GM23338 (cell line): ENCODE measurements around the gene LYPLAL1. TPM values are rescaled to one million over a fixed set of nuclear protein-coding genes. Genes with fewer than 3 reads are reported as not detected.

Source experiments
- ATAC-seq: fragments of 200-7000 bp; cut with Tn5 transposase; 3 replicates; pipeline ENCODE4 v1.9.1; 2020
- DNase-seq: peaks from one replicate; pipeline ENCODE4 v3.0.0-alpha.2; 2015; ENCODE audit warnings: low spot score
- H2AFZ ChIP-seq: fragments of 200-600 bp; sonication (generic); 2 replicates; pipeline ENCODE4 v1.8.0; 2016; ENCODE audit warnings: antibody characterized with exemption, mild to moderate bottlenecking, moderate library complexity
- H3F3A ChIP-seq: fragments of 200-600 bp; sonication (generic); replicated peaks from 2 replicates; pipeline ENCODE4 v1.8.0; 2017; ENCODE audit warnings: antibody characterized with exemption, mixed run types, low read depth
- H3K27ac ChIP-seq: fragments of 200-600 bp; sonication (generic); 2 replicates; pipeline ENCODE4 v1.6.1; 2016; ENCODE audit warnings: low read depth
- H3K27me3 ChIP-seq: fragments of 200-600 bp; sonication (generic); 2 replicates; pipeline ENCODE4 v1.8.0; 2016; ENCODE audit warnings: mild to moderate bottlenecking, mixed run types, moderate library complexity; ENCODE audit not compliant: insufficient read depth
- H3K36me3 ChIP-seq: fragments of 200-600 bp; sonication (generic); 2 replicates; pipeline ENCODE4 v1.8.0; 2016; ENCODE audit warnings: mild to moderate bottlenecking; ENCODE audit not compliant: insufficient read depth
- H3K4me1 ChIP-seq: fragments of 200-600 bp; sonication (generic); 2 replicates; pipeline ENCODE4 v1.8.0; 2016; ENCODE audit warnings: mild to moderate bottlenecking, moderate library complexity; ENCODE audit not compliant: insufficient read depth
- H3K4me2 ChIP-seq: fragments of 200-600 bp; sonication (generic); 2 replicates; pipeline ENCODE4 v1.7.1; 2017; ENCODE audit warnings: mixed run types
- H3K4me3 ChIP-seq: fragments of 200-600 bp; sonication (generic); 2 replicates; pipeline ENCODE4 v1.6.1; 2016; ENCODE audit warnings: mixed run types
- H3K79me2 ChIP-seq: fragments of 200-600 bp; sonication (generic); replicated peaks from 2 replicates; pipeline ENCODE4 v1.8.0; 2017; ENCODE audit warnings: mild to moderate bottlenecking; ENCODE audit not compliant: insufficient read depth
- H3K9me2 ChIP-seq: fragments of 200-600 bp; sonication (generic); 2 replicates; pipeline ENCODE4 v1.8.0; 2017; ENCODE audit not compliant: insufficient read depth
- H4K20me1 ChIP-seq: fragments of 200-600 bp; sonication (generic); replicated peaks from 2 replicates; pipeline ENCODE4 v1.8.0; 2017; ENCODE audit warnings: mild to moderate bottlenecking; ENCODE audit not compliant: insufficient read depth
- H3K27ac Mint-ChIP-seq: 2 replicates; pipeline ENCODE4 v1.8.0; 2020; ENCODE audit warnings: inconsistent platforms, mild to moderate bottlenecking, moderate library complexity, mixed read lengths
- H3K27me3 Mint-ChIP-seq: 3 replicates; pipeline ENCODE4 v1.8.0; 2022; ENCODE audit warnings: low read depth, mild to moderate bottlenecking, moderate library complexity, mixed read lengths, inconsistent platforms; ENCODE audit not compliant: insufficient read depth, poor library complexity
- H3K36me3 Mint-ChIP-seq: 3 replicates; pipeline ENCODE4 v1.8.0; 2021; ENCODE audit warnings: low read depth, mild to moderate bottlenecking, inconsistent platforms, moderate library complexity, mixed read lengths
- H3K4me1 Mint-ChIP-seq: 3 replicates; pipeline ENCODE4 v1.8.0; 2020; ENCODE audit warnings: mild to moderate bottlenecking, inconsistent platforms, mixed read lengths
- H3K4me3 Mint-ChIP-seq: 3 replicates; pipeline ENCODE4 v1.8.0; 2021; ENCODE audit warnings: moderate library complexity, mild to moderate bottlenecking, inconsistent platforms, mixed read lengths
- H3K9me3 Mint-ChIP-seq: 3 replicates; pipeline ENCODE4 v1.8.0; 2020; ENCODE audit warnings: moderate library complexity, mild to moderate bottlenecking, inconsistent platforms, mixed read lengths
- CREB1 ChIP-seq: fragments of 250-450 bp; sonication (Bioruptor Pico); IDR thresholded peaks from 2 replicates; pipeline ENCODE4 v1.5.0; 2020; ENCODE audit warnings: low read depth, mild to moderate bottlenecking, moderate library complexity
- EZH2 ChIP-seq: fragments of 200-600 bp; sonication (generic); IDR thresholded peaks from one replicate; pipeline ENCODE4 v1.8.0; 2017; ENCODE audit warnings: antibody characterized with exemption, mild to moderate bottlenecking, low read depth; ENCODE audit not compliant: unreplicated experiment
- JUNB ChIP-seq: IDR thresholded peaks from one replicate; pipeline ENCODE4 v1.6.1; 2016; ENCODE audit warnings: antibody characterized with exemption; ENCODE audit not compliant: unreplicated experiment
- NANOG ChIP-seq: IDR thresholded peaks from 2 replicates; pipeline ENCODE4 v1.6.1; 2016; ENCODE audit warnings: antibody characterized with exemption, borderline replicate concordance
- POLR2AphosphoS5 ChIP-seq: IDR thresholded peaks from 2 replicates; pipeline ENCODE4 v1.6.1; 2016; ENCODE audit warnings: antibody characterized with exemption, low read depth
- STAT1 ChIP-seq: IDR thresholded peaks from one replicate; pipeline ENCODE4 v1.6.1; 2016; ENCODE audit warnings: antibody characterized with exemption; ENCODE audit not compliant: unreplicated experiment
- ZNF114 ChIP-seq: fragments of 250-450 bp; sonication (Bioruptor Pico); IDR thresholded peaks from 2 replicates; pipeline ENCODE4 v1.5.0; 2020; ENCODE audit warnings: mild to moderate bottlenecking, moderate library complexity
- polyA plus RNA-seq: library from polyadenylated mRNA; unstranded; fragments of >200 nt; fragmentation: Nextera tagmentation; extraction: Ambion mirVana; gene quantifications from 2 replicates; pipeline ENCODE4 v1.2.1, GENCODE V29; 2016
- total RNA-seq: library from RNA; depleted of rRNA; stranded (reverse); fragments of >200 nt; shearing (Covaris generic); gene quantifications from 2 replicates; pipeline ENCODE4 v1.2.3, GENCODE V29; 2014
- TF ChIP-seq, protein P1 (sequence below): IDR thresholded peaks from one replicate; pipeline ENCODE4 v1.6.1; 2018; ENCODE audit warnings: antibody characterized with exemption; ENCODE audit not compliant: unreplicated experiment
- TF ChIP-seq, protein P2 (sequence below): fragments of 250-450 bp; sonication (Bioruptor Pico); IDR thresholded peaks from 2 replicates; pipeline ENCODE4 v1.5.0; 2020; ENCODE audit warnings: mild to moderate bottlenecking, moderate library complexity

The LYPLAL1 gene
- total and polyA plus RNA-seq, 2 experiments from 2014 or later = 9.9 to 60.2 TPM

DNA sequence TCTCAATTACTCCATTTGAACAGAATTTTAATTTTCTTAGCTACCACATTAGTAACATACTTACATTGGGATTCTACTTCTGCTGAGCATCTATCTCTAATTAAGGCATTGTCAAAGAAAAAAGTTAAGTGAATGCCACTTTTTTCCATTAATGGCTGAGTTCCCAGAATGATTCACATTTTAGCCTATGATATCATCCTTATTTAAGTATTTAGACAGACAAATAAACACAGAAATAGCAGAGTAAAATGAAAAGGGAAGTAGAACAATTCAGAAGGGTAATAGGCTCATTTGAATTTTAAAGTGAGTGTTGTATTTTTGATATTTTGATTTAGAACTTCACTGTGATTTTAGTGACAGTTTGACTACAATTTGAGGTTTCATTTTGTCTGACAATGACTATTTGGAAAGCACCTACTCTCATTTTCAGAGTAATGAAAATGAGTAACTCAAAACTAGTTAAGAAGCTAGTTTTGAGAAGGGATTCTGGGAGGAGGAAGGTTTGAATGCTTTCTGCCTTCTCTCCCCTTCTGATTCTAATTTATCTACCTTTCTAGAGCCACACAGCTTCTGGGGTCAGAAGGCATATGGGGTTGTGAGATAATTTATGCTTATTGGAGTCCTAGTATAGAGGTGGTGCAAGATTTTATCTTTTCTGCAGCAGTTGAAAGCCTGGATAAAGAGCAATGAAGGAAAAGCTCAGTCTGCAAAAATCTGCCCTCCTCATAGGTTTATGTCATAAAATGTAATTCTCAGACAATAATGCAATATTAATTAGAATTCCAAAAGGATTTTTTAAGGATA is 15.5 kb downstream of the LYPLAL1 start:
- H2AFZ ChIP-seq = no peak overlapping the region
- Mint-ChIP-seq H3K27me3 (no peaks in the 10 kb centered on the region), H3K36me3 (no peaks in the 10 kb centered on the region), H3K9me3 (no peaks in the 10 kb centered on the region), H3K4me1 (peaks cover 16% of the 10 kb centered on the region; the same call in 2 of the 3 replicates), H3K27ac (peak overlapping the region; percentile 55; the same call in 1 of the 2 replicates), H3K4me3 (no peak overlapping the region)
- H3F3A ChIP-seq = no peaks in the 10 kb centered on the region
- TF ChIP-seq NANOG (no peak), EZH2 (no peak)
- H3K4me3 ChIP-seq = no peak overlapping the region
- H3K4me2 ChIP-seq = no peak overlapping the region
- H4K20me1 ChIP-seq = no peaks in the 10 kb centered on the region
- peaks cover 22% of the 10 kb centered on the region for H3K79me2 ChIP-seq
- DNase-seq = no peak
- no peaks in the 10 kb centered on the region for H3K9me2 ChIP-seq
- H3K27me3 ChIP-seq = no peaks in the 10 kb centered on the region
- ATAC-seq = no peak
- H3K4me1 ChIP-seq = peaks cover 7% of the 10 kb centered on the region; the same call in 1 of the 2 replicates
- H3K27ac ChIP-seq = no peak overlapping the region
- no peaks in the 10 kb centered on the region for H3K36me3 ChIP-seq

DNA sequence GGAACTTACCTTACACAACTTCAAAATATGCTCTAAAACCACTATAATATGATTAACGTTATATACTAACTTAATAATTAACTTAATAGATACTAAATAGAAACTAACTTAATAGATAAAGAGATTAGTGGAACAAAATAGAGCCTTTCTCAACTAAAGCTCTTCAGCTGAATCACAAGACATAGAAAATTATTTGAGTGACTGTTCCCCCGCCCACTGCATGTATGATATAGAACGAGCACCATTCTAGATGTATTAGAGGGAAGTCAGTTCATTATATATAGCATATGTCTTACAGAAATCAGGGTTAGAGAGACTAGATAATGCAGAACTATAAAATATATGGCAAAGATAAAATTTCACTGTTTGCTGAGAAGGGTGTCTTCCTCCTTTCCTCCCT is 16.3 kb downstream of the LYPLAL1 start:
- no peaks in the 10 kb centered on the region for H3K27me3 ChIP-seq
- H3K9me2 ChIP-seq = no peaks in the 10 kb centered on the region
- H3K4me3 Mint-ChIP-seq = no peak overlapping the region
- H3K4me1 ChIP-seq = 0 out of 2 replicates have a peak, but pooled peaks cover 7% of the 10 kb centered on the region
- no peak overlapping the region for H3K27ac ChIP-seq
- no peak overlapping the region for H3K27ac Mint-ChIP-seq
- no peak overlapping the region for H2AFZ ChIP-seq
- no peaks in the 10 kb centered on the region for H4K20me1 ChIP-seq
- TF ChIP-seq POLR2AphosphoS5 (no peak), ZNF114 (CRISPR knock-in tag) (no peak), CREB1 (CRISPR knock-in tag) (no peak), EZH2 (no peak), JUNB (no peak), STAT1 (no peak)
- TF ChIP-seq, protein P1, sequence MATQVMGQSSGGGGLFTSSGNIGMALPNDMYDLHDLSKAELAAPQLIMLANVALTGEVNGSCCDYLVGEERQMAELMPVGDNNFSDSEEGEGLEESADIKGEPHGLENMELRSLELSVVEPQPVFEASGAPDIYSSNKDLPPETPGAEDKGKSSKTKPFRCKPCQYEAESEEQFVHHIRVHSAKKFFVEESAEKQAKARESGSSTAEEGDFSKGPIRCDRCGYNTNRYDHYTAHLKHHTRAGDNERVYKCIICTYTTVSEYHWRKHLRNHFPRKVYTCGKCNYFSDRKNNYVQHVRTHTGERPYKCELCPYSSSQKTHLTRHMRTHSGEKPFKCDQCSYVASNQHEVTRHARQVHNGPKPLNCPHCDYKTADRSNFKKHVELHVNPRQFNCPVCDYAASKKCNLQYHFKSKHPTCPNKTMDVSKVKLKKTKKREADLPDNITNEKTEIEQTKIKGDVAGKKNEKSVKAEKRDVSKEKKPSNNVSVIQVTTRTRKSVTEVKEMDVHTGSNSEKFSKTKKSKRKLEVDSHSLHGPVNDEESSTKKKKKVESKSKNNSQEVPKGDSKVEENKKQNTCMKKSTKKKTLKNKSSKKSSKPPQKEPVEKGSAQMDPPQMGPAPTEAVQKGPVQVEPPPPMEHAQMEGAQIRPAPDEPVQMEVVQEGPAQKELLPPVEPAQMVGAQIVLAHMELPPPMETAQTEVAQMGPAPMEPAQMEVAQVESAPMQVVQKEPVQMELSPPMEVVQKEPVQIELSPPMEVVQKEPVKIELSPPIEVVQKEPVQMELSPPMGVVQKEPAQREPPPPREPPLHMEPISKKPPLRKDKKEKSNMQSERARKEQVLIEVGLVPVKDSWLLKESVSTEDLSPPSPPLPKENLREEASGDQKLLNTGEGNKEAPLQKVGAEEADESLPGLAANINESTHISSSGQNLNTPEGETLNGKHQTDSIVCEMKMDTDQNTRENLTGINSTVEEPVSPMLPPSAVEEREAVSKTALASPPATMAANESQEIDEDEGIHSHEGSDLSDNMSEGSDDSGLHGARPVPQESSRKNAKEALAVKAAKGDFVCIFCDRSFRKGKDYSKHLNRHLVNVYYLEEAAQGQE = no peak
- TF ChIP-seq, protein P2, sequence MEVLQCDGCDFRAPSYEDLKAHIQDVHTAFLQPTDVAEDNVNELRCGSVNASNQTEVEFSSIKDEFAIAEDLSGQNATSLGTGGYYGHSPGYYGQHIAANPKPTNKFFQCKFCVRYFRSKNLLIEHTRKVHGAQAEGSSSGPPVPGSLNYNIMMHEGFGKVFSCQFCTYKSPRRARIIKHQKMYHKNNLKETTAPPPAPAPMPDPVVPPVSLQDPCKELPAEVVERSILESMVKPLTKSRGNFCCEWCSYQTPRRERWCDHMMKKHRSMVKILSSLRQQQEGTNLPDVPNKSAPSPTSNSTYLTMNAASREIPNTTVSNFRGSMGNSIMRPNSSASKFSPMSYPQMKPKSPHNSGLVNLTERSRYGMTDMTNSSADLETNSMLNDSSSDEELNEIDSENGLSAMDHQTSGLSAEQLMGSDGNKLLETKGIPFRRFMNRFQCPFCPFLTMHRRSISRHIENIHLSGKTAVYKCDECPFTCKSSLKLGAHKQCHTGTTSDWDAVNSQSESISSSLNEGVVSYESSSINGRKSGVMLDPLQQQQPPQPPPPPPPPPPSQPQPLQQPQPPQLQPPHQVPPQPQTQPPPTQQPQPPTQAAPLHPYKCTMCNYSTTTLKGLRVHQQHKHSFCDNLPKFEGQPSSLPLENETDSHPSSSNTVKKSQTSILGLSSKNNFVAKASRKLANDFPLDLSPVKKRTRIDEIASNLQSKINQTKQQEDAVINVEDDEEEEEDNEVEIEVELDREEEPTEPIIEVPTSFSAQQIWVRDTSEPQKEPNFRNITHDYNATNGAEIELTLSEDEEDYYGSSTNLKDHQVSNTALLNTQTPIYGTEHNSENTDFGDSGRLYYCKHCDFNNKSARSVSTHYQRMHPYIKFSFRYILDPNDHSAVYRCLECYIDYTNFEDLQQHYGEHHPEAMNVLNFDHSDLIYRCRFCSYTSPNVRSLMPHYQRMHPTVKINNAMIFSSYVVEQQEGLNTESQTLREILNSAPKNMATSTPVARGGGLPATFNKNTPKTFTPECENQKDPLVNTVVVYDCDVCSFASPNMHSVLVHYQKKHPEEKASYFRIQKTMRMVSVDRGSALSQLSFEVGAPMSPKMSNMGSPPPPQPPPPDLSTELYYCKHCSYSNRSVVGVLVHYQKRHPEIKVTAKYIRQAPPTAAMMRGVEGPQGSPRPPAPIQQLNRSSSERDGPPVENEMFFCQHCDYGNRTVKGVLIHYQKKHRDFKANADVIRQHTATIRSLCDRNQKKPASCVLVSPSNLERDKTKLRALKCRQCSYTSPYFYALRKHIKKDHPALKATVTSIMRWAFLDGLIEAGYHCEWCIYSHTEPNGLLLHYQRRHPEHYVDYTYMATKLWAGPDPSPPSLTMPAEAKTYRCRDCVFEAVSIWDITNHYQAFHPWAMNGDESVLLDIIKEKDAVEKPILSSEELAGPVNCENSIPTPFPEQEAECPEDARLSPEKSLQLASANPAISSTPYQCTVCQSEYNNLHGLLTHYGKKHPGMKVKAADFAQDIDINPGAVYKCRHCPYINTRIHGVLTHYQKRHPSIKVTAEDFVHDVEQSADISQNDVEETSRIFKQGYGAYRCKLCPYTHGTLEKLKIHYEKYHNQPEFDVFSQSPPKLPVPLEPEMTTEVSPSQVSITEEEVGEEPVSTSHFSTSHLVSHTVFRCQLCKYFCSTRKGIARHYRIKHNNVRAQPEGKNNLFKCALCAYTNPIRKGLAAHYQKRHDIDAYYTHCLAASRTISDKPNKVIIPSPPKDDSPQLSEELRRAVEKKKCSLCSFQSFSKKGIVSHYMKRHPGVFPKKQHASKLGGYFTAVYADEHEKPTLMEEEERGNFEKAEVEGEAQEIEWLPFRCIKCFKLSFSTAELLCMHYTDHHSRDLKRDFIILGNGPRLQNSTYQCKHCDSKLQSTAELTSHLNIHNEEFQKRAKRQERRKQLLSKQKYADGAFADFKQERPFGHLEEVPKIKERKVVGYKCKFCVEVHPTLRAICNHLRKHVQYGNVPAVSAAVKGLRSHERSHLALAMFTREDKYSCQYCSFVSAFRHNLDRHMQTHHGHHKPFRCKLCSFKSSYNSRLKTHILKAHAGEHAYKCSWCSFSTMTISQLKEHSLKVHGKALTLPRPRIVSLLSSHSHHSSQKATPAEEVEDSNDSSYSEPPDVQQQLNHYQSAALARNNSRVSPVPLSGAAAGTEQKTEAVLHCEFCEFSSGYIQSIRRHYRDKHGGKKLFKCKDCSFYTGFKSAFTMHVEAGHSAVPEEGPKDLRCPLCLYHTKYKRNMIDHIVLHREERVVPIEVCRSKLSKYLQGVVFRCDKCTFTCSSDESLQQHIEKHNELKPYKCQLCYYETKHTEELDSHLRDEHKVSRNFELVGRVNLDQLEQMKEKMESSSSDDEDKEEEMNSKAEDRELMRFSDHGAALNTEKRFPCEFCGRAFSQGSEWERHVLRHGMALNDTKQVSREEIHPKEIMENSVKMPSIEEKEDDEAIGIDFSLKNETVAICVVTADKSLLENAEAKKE (CRISPR knock-in tag) = no peak
- peaks cover 3% of the 10 kb centered on the region; the same call in 1 of the 3 replicates for H3K36me3 Mint-ChIP-seq
- peaks cover 22% of the 10 kb centered on the region for H3K79me2 ChIP-seq
- no peak overlapping the region for H3K4me3 ChIP-seq
- DNase-seq (no peak), ATAC-seq (no peak)
- H3K27me3 Mint-ChIP-seq = no peaks in the 10 kb centered on the region
- no peaks in the 10 kb centered on the region for H3K9me3 Mint-ChIP-seq
- H3K36me3 ChIP-seq = no peaks in the 10 kb centered on the region
- H3K4me2 ChIP-seq = no peak overlapping the region
- H3F3A ChIP-seq = no peaks in the 10 kb centered on the region
- H3K4me1 Mint-ChIP-seq = peaks cover 10% of the 10 kb centered on the region; the same call in 2 of the 3 replicates
